Ramos (cell line): ENCODE data around the gene PDE4D.

Experiments used
- in situ Hi-C: fragments of 300-500 bp; cut with MboI; formaldehyde crosslinking; loops from one replicate; pipeline ENCODE4 v1.14.3; 2022; ENCODE audit warnings: low sequenced_read_pairs; ENCODE audit not compliant: unreplicated experiment

PDE4D gene

GRCh38 chr5:59842999-59843398, 50.5 kb downstream of the PDE4D start:
- in situ Hi-C loops = no loop called here

GRCh38 chr5:59840200-59840601, 53.3 kb downstream of the PDE4D start:
- in situ Hi-C loops = no loop called here

GRCh38 chr5:59838989-59839388, 54.5 kb downstream of the PDE4D start:
- in situ Hi-C loops = no loop called here

GRCh38 chr5:59838067-59838466, 55.5 kb downstream of the PDE4D start:
- in situ Hi-C loops = no loop called here

- in situ Hi-C loops = no loop called here
Measured at GRCh38 chr5:59837071-59837470, 56.5 kb downstream of the PDE4D start.

GRCh38 chr5:59835800-59836199, 57.7 kb downstream of the PDE4D start:
- in situ Hi-C loops = no loop called here

- in situ Hi-C loops = no loop called here
Measured at GRCh38 chr5:59833448-59833847, 60.1 kb downstream of the PDE4D start.

- in situ Hi-C loops = no loop called here
Measured at GRCh38 chr5:59832577-59833301, 60.8 kb downstream of the PDE4D start.

- in situ Hi-C loops = no loop called here
Measured at GRCh38 chr5:59831326-59832010, 62.1 kb downstream of the PDE4D start.

- in situ Hi-C loops = no loop called here
Measured at GRCh38 chr5:59830536-59831200, 62.9 kb downstream of the PDE4D start.

- in situ Hi-C loops = no loop called here
Measured at GRCh38 chr5:59829922-59830321, 63.6 kb downstream of the PDE4D start.

- in situ Hi-C loops = no loop called here
Measured at GRCh38 chr5:59829386-59829785, 64.1 kb downstream of the PDE4D start.

- in situ Hi-C loops = no loop called here
Measured at GRCh38 chr5:59828623-59829022, 64.9 kb downstream of the PDE4D start.

GRCh38 chr5:59826996-59827395, 66.5 kb downstream of the PDE4D start:
- in situ Hi-C loops = no loop called here

- in situ Hi-C loops = loop anchor here (25.0 kb wide), 2 partner anchors 464 to 839 kb away; no protein-coding TSS in a partner anchor
Measured at GRCh38 chr5:59823420-59823819, 70.1 kb downstream of the PDE4D start.

- in situ Hi-C loops = loop anchor here (25.0 kb wide), 2 partner anchors 467 to 842 kb away; no protein-coding TSS in a partner anchor
Measured at GRCh38 chr5:59819806-59820205, 73.7 kb downstream of the PDE4D start.

GRCh38 chr5:59817536-59817935, 76.0 kb downstream of the PDE4D start:
- in situ Hi-C loops = loop anchor here (25.0 kb wide), 2 partner anchors 470 to 845 kb away; no protein-coding TSS in a partner anchor

GRCh38 chr5:59816654-59817300, 76.7 kb downstream of the PDE4D start:
- in situ Hi-C loops = loop anchor here (25.0 kb wide), 2 partner anchors 471 to 846 kb away; no protein-coding TSS in a partner anchor

GRCh38 chr5:59814537-59814872, 79.0 kb downstream of the PDE4D start:
- in situ Hi-C loops = loop anchor here (25.0 kb wide), 2 partner anchors 473 to 848 kb away; no protein-coding TSS in a partner anchor

- in situ Hi-C loops = loop anchor here (25.0 kb wide), 2 partner anchors 473 to 848 kb away; no protein-coding TSS in a partner anchor
Measured at GRCh38 chr5:59813761-59814536, 79.6 kb downstream of the PDE4D start.
